IPS-15b (cell line): ENCODE measurements around the gene THAP3.
"Not testable (repeated sequence)": the region's sequence is repeated elsewhere in the genome, so short reads cannot be mapped to it uniquely, and the experiment has no call there.

Source experiments
- H3K27me3 ChIP-seq: one replicate; pipeline ENCODE4 v1.6.1; 2013; ENCODE audit warnings: low read length; ENCODE audit not compliant: control insufficient read depth, insufficient read depth
- H3K36me3 ChIP-seq: one replicate; pipeline ENCODE4 v1.6.1; 2013; ENCODE audit warnings: low read length; ENCODE audit not compliant: control insufficient read depth, insufficient read depth
- H3K4me1 ChIP-seq: one replicate; pipeline ENCODE4 v1.6.1; 2013; ENCODE audit warnings: mild to moderate bottlenecking, low read length; ENCODE audit not compliant: control insufficient read depth, insufficient read depth
- H3K4me3 ChIP-seq: one replicate; pipeline ENCODE4 v1.5.1; 2013; ENCODE audit warnings: low read depth, low read length
- H3K9ac ChIP-seq: one replicate; pipeline ENCODE4 v1.6.1; 2013; ENCODE audit warnings: low read depth, mild to moderate bottlenecking, low read length
- H3K9me3 ChIP-seq: one replicate; pipeline ENCODE4 v1.6.1; 2013; ENCODE audit warnings: mild to moderate bottlenecking, low read length; ENCODE audit not compliant: control insufficient read depth, insufficient read depth

THAP3 gene

GRCh38 chr1:6635161-6635909, 10.7 kb downstream of the THAP3 start:
- H3K36me3 ChIP-seq, result peaks cover 51% of the 10 kb centered on the region
- no peak overlapping the region for H3K4me3 ChIP-seq
- H3K9ac ChIP-seq, result no peak overlapping the region
- no peaks in the 10 kb centered on the region for H3K9me3 ChIP-seq
- H3K4me1 ChIP-seq, result no peaks in the 10 kb centered on the region
- no peaks in the 10 kb centered on the region for H3K27me3 ChIP-seq

DNA sequence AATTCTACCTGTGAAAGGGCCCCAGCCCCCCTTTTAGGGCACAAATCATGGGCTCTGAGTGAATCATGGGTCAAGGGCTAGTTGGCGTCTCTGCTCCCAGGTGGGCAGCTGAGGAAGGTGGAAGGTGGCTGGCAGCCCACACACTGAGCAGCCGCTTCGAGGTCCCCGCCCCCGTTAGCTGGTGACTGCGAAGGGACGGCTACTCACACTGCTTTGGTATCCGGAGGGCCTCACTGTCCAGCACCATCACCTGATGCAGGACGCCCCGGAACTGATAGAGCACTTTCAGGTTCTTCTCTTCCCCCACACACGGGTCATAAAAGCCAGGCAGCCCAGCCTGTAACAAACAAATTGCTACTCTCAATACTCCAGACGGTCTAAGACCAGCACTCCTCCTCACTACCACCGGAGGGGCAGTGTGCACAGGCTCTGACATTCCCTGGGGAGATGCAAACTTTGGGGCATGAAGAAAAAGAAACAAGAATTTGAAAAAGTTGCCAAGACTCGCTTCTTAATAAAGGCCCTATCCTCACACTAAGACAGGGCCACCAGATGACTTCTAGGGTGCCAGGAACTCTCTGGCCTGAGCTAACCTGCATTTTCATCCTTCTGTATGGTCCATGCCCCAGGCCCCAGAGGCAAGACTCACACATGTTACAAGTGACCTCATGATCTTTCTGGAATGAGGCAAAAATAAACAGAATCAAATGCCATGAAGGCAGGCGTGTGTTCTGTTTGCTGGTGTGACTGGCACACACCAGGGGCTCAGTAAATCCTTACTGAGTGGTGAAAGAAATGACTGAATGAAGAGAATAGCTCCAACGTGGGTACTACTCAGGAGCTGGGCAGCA, 11.5 kb downstream of the THAP3 start:
- Histone ChIP-seq H3K36me3 (peaks cover 51% of the 10 kb centered on the region), H3K9me3 (no peaks in the 10 kb centered on the region), H3K4me1 (no peaks in the 10 kb centered on the region)

GRCh38 chr1:6636778-6637177, 12.1 kb downstream of the THAP3 start:
- H3K4me1 ChIP-seq, result not testable (repeated sequence)
- peaks cover 51% of the 10 kb centered on the region for H3K36me3 ChIP-seq

More for the DNA sequence above, 11.5 kb downstream of the THAP3 start:
- Histone ChIP-seq H3K4me3 (no peak overlapping the region), H3K27me3 (no peaks in the 10 kb centered on the region), H3K9ac (no peak overlapping the region)

GRCh38 chr1:6637770-6638169, 13.1 kb downstream of the THAP3 start:
- H3K9ac ChIP-seq, result no peak overlapping the region
- no peaks in the 10 kb centered on the region for H3K9me3 ChIP-seq
- no peaks in the 10 kb centered on the region for H3K4me1 ChIP-seq
- H3K4me3 ChIP-seq, result no peak overlapping the region
- peaks cover 54% of the 10 kb centered on the region for H3K36me3 ChIP-seq
- H3K27me3 ChIP-seq, result no peaks in the 10 kb centered on the region

More at GRCh38 chr1:6636778-6637177, 12.1 kb downstream of the THAP3 start:
- H3K27me3 ChIP-seq, H3K9ac ChIP-seq, H3K9me3 ChIP-seq, H3K4me3 ChIP-seq: not testable (repeated sequence)

GRCh38 chr1:6638226-6638625, 13.6 kb downstream of the THAP3 start:
- H3K4me1 ChIP-seq, result no peaks in the 10 kb centered on the region
- no peaks in the 10 kb centered on the region for H3K27me3 ChIP-seq
- H3K36me3 ChIP-seq, result peaks cover 53% of the 10 kb centered on the region
- no peak overlapping the region for H3K4me3 ChIP-seq
- no peaks in the 10 kb centered on the region for H3K9me3 ChIP-seq
- H3K9ac ChIP-seq, result no peak overlapping the region

GRCh38 chr1:6640867-6641266, 16.2 kb downstream of the THAP3 start:
- H3K36me3 ChIP-seq, result peaks cover 58% of the 10 kb centered on the region
- not testable (repeated sequence) for H3K27me3 ChIP-seq, H3K4me1 ChIP-seq, H3K9me3 ChIP-seq, H3K9ac ChIP-seq, H3K4me3 ChIP-seq

DNA sequence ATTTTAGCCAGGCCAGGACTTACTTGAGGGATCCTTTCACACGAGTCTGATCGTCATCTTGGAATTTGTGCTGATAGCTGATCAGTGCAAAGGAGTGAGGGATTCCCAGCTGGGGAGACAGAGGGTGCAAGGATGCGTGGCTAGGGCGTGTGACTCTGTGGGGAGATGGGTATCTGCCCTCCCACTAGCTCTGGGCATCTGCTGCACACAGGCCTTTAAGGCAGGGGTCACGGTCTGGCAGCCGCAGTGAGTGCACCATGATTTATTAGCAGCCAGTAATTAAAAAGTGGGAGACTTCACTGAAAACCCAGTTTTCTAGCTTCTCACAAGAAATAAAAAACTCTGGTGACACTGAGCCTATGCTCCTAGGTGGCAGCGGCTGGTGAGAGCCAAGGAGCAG, 20.4 kb downstream of the THAP3 start:
- H3K36me3 ChIP-seq, result peaks cover 33% of the 10 kb centered on the region
- no peak overlapping the region for H3K9ac ChIP-seq
- no peaks in the 10 kb centered on the region for H3K9me3 ChIP-seq
- no peak overlapping the region for H3K4me3 ChIP-seq
- no peaks in the 10 kb centered on the region for H3K27me3 ChIP-seq
- H3K4me1 ChIP-seq, result no peaks in the 10 kb centered on the region

GRCh38 chr1:6646499-6647148, 22.0 kb downstream of the THAP3 start:
- Histone ChIP-seq H3K4me3 (no peak overlapping the region), H3K27me3 (no peaks in the 10 kb centered on the region), H3K36me3 (peaks cover 39% of the 10 kb centered on the region), H3K9ac (no peak overlapping the region), H3K4me1 (no peaks in the 10 kb centered on the region), H3K9me3 (no peaks in the 10 kb centered on the region)

GRCh38 chr1:6648556-6648955, 23.9 kb downstream of the THAP3 start:
- Histone ChIP-seq H3K4me3 (no peak overlapping the region), H3K9me3 (no peaks in the 10 kb centered on the region), H3K9ac (no peak overlapping the region), H3K27me3 (no peaks in the 10 kb centered on the region), H3K4me1 (no peaks in the 10 kb centered on the region), H3K36me3 (peaks cover 43% of the 10 kb centered on the region)

GRCh38 chr1:6651909-6652308, 27.2 kb downstream of the THAP3 start:
- H3K9ac ChIP-seq, result no peak overlapping the region
- no peaks in the 10 kb centered on the region for H3K9me3 ChIP-seq
- peaks cover 26% of the 10 kb centered on the region for H3K36me3 ChIP-seq
- H3K27me3 ChIP-seq, result no peaks in the 10 kb centered on the region
- H3K4me1 ChIP-seq, result no peaks in the 10 kb centered on the region
- no peak overlapping the region for H3K4me3 ChIP-seq

GRCh38 chr1:6652986-6653385, 28.3 kb downstream of the THAP3 start:
- Histone ChIP-seq H3K9me3 (no peaks in the 10 kb centered on the region), H3K4me1 (no peaks in the 10 kb centered on the region), H3K27me3 (no peaks in the 10 kb centered on the region), H3K9ac (no peak overlapping the region), H3K4me3 (no peak overlapping the region), H3K36me3 (peaks cover 26% of the 10 kb centered on the region)
